Activated naive CD4-positive, alpha-beta T cell treated with anti-CD3 and anti-CD28 coated beads, Interleukin-2, amount 50 U/mL, for 72 hours (primary cell): Measurements from ENCODE around the gene AUH. TPM values are rescaled to one million over a fixed set of nuclear protein-coding genes. Genes with fewer than 3 reads are reported as not detected.

Experiments used
- ATAC-seq, 2 donors: fragments of 150-1000 bp; cut with Tn5 transposase; 2 replicates each; pipeline ENCODE4 v1.10.0; 2021; ENCODE audit warnings: mild to moderate bottlenecking in 2 of 2, moderate library complexity in 2 of 2
- DNase-seq, 2 donors: peaks; one replicate each; pipeline ENCODE4 v3.0.0; 2021 to 2022; ENCODE audit warnings: low spot score in 2 of 2
- H3K27ac Mint-ChIP-seq, 2 donors: one replicate each; pipeline ENCODE4 v1.8.0; 2022; ENCODE audit warnings: mild to moderate bottlenecking in 2 of 2, mixed read lengths in 2 of 2
- H3K36me3 Mint-ChIP-seq, 2 donors: one replicate each; pipeline ENCODE4 v1.8.0; 2022; ENCODE audit warnings: mixed read lengths in 2 of 2
- H3K9me3 Mint-ChIP-seq, 2 donors: one replicate each; pipeline ENCODE4 v1.8.0; 2022; ENCODE audit warnings: mixed read lengths in 2 of 2
- total RNA-seq, 2 donors: library from RNA; stranded (reverse); gene quantifications; one replicate each; pipeline ENCODE4 v1.2.3, GENCODE V29; 2022

The AUH gene
- total RNA-seq, 2 donors from 2014 or later, result 24.1 to 39.7 TPM

GRCh38 chr9:91220021-91220420, 141.7 kb downstream of the AUH start:
- no peak overlapping the region for H3K27ac Mint-ChIP-seq
- peak in 1 of 2 donors; percentile 60 for ATAC-seq
- H3K36me3 Mint-ChIP-seq, result peaks cover 13 to 33% of the 10 kb centered on the region in 2 donors
- no peak for DNase-seq
- no peaks in the 10 kb centered on the region for H3K9me3 Mint-ChIP-seq

GRCh38 chr9:91219557-91219956, 142.2 kb downstream of the AUH start:
- Mint-ChIP-seq H3K27ac (no peak overlapping the region), H3K9me3 (no peaks in the 10 kb centered on the region), H3K36me3 (peaks cover 13 to 33% of the 10 kb centered on the region in 2 donors)
- no peak for ATAC-seq
- no peak for DNase-seq

GRCh38 chr9:91217388-91217787, 144.3 kb downstream of the AUH start:
- H3K27ac Mint-ChIP-seq, result no peak overlapping the region
- DNase-seq, result no peak
- peaks cover 15 to 36% of the 10 kb centered on the region in 2 donors for H3K36me3 Mint-ChIP-seq
- H3K9me3 Mint-ChIP-seq, result no peaks in the 10 kb centered on the region
- ATAC-seq, result no peak

GRCh38 chr9:91214867-91215266, 146.9 kb downstream of the AUH start:
- H3K36me3 Mint-ChIP-seq, result peaks cover 26 to 43% of the 10 kb centered on the region in 2 donors
- DNase-seq, result no peak
- H3K9me3 Mint-ChIP-seq, result no peaks in the 10 kb centered on the region
- H3K27ac Mint-ChIP-seq, result no peak overlapping the region
- ATAC-seq, result no peak

- ATAC-seq (no peak), DNase-seq (no peak)
- Mint-ChIP-seq H3K27ac (no peak overlapping the region), H3K9me3 (peaks cover 3 to 4% of the 10 kb centered on the region in 2 donors), H3K36me3 (peaks cover 25 to 47% of the 10 kb centered on the region in 2 donors)
These were observed 147.6 kb downstream of the AUH start for GRCh38 chr9:91214086-91214485.

GRCh38 chr9:91212596-91213243, 149.0 kb downstream of the AUH start:
- peaks cover 6 to 8% of the 10 kb centered on the region in 2 donors for H3K9me3 Mint-ChIP-seq
- peaks cover 25 to 46% of the 10 kb centered on the region in 2 donors for H3K36me3 Mint-ChIP-seq
- no peak for DNase-seq
- peak overlapping the region in 1 of 2 donors; percentile 77 for H3K27ac Mint-ChIP-seq
- no peak for ATAC-seq

GRCh38 chr9:91211919-91212318, 149.8 kb downstream of the AUH start:
- DNase-seq, result no peak
- Mint-ChIP-seq H3K9me3 (peaks cover 6 to 8% of the 10 kb centered on the region in 2 donors), H3K27ac (peak overlapping the region; percentile 72 to 77), H3K36me3 (peaks cover 18 to 40% of the 10 kb centered on the region in 2 donors)
- ATAC-seq, result peak; percentile 6 to 12

GRCh38 chr9:91211414-91211813, 150.3 kb downstream of the AUH start:
- ATAC-seq (no peak), DNase-seq (no peak)
- Mint-ChIP-seq H3K27ac (peak overlapping the region; percentile 72 to 77), H3K36me3 (peaks cover 18 to 41% of the 10 kb centered on the region in 2 donors), H3K9me3 (peaks cover 6 to 10% of the 10 kb centered on the region in 2 donors)

- H3K27ac Mint-ChIP-seq, result peak overlapping the region in 1 of 2 donors; percentile 98
- peaks cover 18 to 46% of the 10 kb centered on the region in 2 donors for H3K36me3 Mint-ChIP-seq
- ATAC-seq (no peak), DNase-seq (no peak)
- peaks cover 6 to 19% of the 10 kb centered on the region in 2 donors for H3K9me3 Mint-ChIP-seq
These were observed 151.4 kb downstream of the AUH start for GRCh38 chr9:91210318-91210717.

GRCh38 chr9:91208837-91209236, 152.9 kb downstream of the AUH start:
- no peak for DNase-seq
- Mint-ChIP-seq H3K36me3 (peaks cover 26 to 58% of the 10 kb centered on the region in 2 donors), H3K27ac (peak overlapping the region; percentile 93 to 98), H3K9me3 (peaks cover 10 to 28% of the 10 kb centered on the region in 2 donors)
- no peak for ATAC-seq

- DNase-seq (no peak), ATAC-seq (no peak)
- Mint-ChIP-seq H3K9me3 (peaks cover 11 to 29% of the 10 kb centered on the region in 2 donors), H3K36me3 (peaks cover 28 to 61% of the 10 kb centered on the region in 2 donors), H3K27ac (peak overlapping the region; percentile 93 to 98)
These were observed 153.3 kb downstream of the AUH start for GRCh38 chr9:91208419-91208745.

- Mint-ChIP-seq H3K36me3 (peaks cover 28 to 66% of the 10 kb centered on the region in 2 donors), H3K27ac (peak overlapping the region; percentile 93 to 98), H3K9me3 (peaks cover 14 to 34% of the 10 kb centered on the region in 2 donors)
- no peak for DNase-seq
- peak; percentile 79 to 84 for ATAC-seq
These were observed 153.8 kb downstream of the AUH start for GRCh38 chr9:91207729-91208418.

GRCh38 chr9:91207397-91207728, 154.4 kb downstream of the AUH start:
- DNase-seq (no peak), ATAC-seq (no peak)
- H3K27ac Mint-ChIP-seq, result peak overlapping the region; percentile 93 to 98
- peaks cover 26 to 68% of the 10 kb centered on the region in 2 donors for H3K36me3 Mint-ChIP-seq
- peaks cover 16 to 36% of the 10 kb centered on the region in 2 donors for H3K9me3 Mint-ChIP-seq

- Mint-ChIP-seq H3K27ac (peak overlapping the region; percentile 93 to 98), H3K9me3 (peaks cover 21 to 42% of the 10 kb centered on the region in 2 donors), H3K36me3 (peaks cover 26 to 68% of the 10 kb centered on the region in 2 donors)
- ATAC-seq (no peak), DNase-seq (no peak)
These were observed 154.9 kb downstream of the AUH start for GRCh38 chr9:91206806-91207205.

GRCh38 chr9:91202736-91203283, 158.9 kb downstream of the AUH start:
- ATAC-seq, result no peak
- DNase-seq, result no peak
- peaks cover 39 to 78% of the 10 kb centered on the region in 2 donors for H3K36me3 Mint-ChIP-seq
- no peak overlapping the region for H3K27ac Mint-ChIP-seq
- H3K9me3 Mint-ChIP-seq, result peaks cover 35 to 62% of the 10 kb centered on the region in 2 donors

GRCh38 chr9:91200692-91201336, 160.9 kb downstream of the AUH start:
- ATAC-seq (peak in 1 of 2 donors; percentile 40), DNase-seq (no peak)
- Mint-ChIP-seq H3K36me3 (peaks cover 45 to 71% of the 10 kb centered on the region in 2 donors), H3K9me3 (peaks cover 38 to 54% of the 10 kb centered on the region in 2 donors), H3K27ac (peak overlapping the region in 1 of 2 donors; percentile 80)
